HEK293T (cell line): ENCODE measurements around the gene FOCAD.

Experiments used
- CTCF ChIA-PET: fragments of 350-600 bp; formaldehyde crosslinking; extraction: SDS; loops from one replicate; lab custom pipeline; 2021; ENCODE audit warnings: antibody characterized with exemption, inconsistent platforms; lab: Yijun Ruan, JAX
- POLR2A ChIA-PET: fragments of 350-600 bp; formaldehyde crosslinking; extraction: SDS; loops from one replicate; lab custom pipeline; 2020; ENCODE audit warnings: antibody characterized with exemption, inconsistent platforms; lab: Yijun Ruan, JAX
- DNase-seq: peaks from one replicate; pipeline ENCODE4 v3.0.0; 2012; ENCODE audit warnings: mixed read lengths; ENCODE audit errors: extremely low spot score
- ARNT ChIP-seq: fragments of 450-650 bp; IDR thresholded peaks from 2 replicates; pipeline ENCODE4 v1.6.1; 2017; ENCODE audit warnings: mild to moderate bottlenecking
- BHLHE40 ChIP-seq: fragments of 450-650 bp; IDR thresholded peaks from 2 replicates; pipeline ENCODE4 v1.6.1; 2016; ENCODE audit warnings: mild to moderate bottlenecking, moderate library complexity, borderline replicate concordance
- CTBP1 ChIP-seq: fragments of 450-650 bp; IDR thresholded peaks from 2 replicates; pipeline ENCODE4 v1.6.1; 2016; ENCODE audit warnings: borderline replicate concordance
- ELF4 ChIP-seq: fragments of 450-650 bp; IDR thresholded peaks from 2 replicates; pipeline ENCODE4 v1.6.1; 2017; ENCODE audit warnings: antibody characterized with exemption
- FOXA1 ChIP-seq: fragments of 450-650 bp; IDR thresholded peaks from 2 replicates; pipeline ENCODE4 v1.6.1; 2016; ENCODE audit warnings: mild to moderate bottlenecking
- FOXK2 ChIP-seq: fragments of 450-650 bp; IDR thresholded peaks from 2 replicates; pipeline ENCODE4 v1.6.1; 2016; ENCODE audit warnings: mild to moderate bottlenecking
- FOXM1 ChIP-seq: fragments of 450-650 bp; IDR thresholded peaks from 2 replicates; pipeline ENCODE4 v1.6.1; 2017; ENCODE audit warnings: mild to moderate bottlenecking, borderline replicate concordance
- HDGF ChIP-seq: fragments of 450-650 bp; IDR thresholded peaks from 2 replicates; pipeline ENCODE4 v1.6.1; 2017; ENCODE audit warnings: antibody characterized with exemption, borderline replicate concordance
- L3MBTL2 ChIP-seq: fragments of 450-650 bp; conservative IDR thresholded peaks from 2 replicates; pipeline ENCODE4 v1.6.1; 2016; ENCODE audit warnings: mild to moderate bottlenecking
- LEF1 ChIP-seq: fragments of 450-650 bp; IDR thresholded peaks from 2 replicates; pipeline ENCODE4 v1.6.1; 2017; ENCODE audit warnings: mild to moderate bottlenecking, borderline replicate concordance
- NFRKB ChIP-seq: fragments of 450-650 bp; IDR thresholded peaks from 2 replicates; pipeline ENCODE4 v1.6.1; 2016; ENCODE audit warnings: mild to moderate bottlenecking, moderate library complexity
- PKNOX1 ChIP-seq: fragments of 450-650 bp; IDR thresholded peaks from 2 replicates; pipeline ENCODE4 v1.6.1; 2016
- SP1 ChIP-seq: fragments of 450-650 bp; IDR thresholded peaks from 2 replicates; pipeline ENCODE4 v1.6.1; 2017
- SUZ12 ChIP-seq: fragments of 450-650 bp; IDR thresholded peaks from 2 replicates; pipeline ENCODE4 v1.6.1; 2016; ENCODE audit warnings: mild to moderate bottlenecking
- TARDBP ChIP-seq: fragments of 450-650 bp; IDR thresholded peaks from 2 replicates; pipeline ENCODE4 v1.6.1; 2016
- ZNF384 ChIP-seq: fragments of 450-650 bp; IDR thresholded peaks from 2 replicates; pipeline ENCODE4 v1.6.1; 2016

The FOCAD gene

GRCh38 chr9:20854444-20854843, 170.4 kb downstream of the FOCAD start:
- TF ChIP-seq CTBP1 (no peak), PKNOX1 (0 out of 2 replicates have a peak, but pooled peaks have one; percentile 3)
- ChIA-PET CTCF (no interaction called here), POLR2A (no interaction called here)
- no peak for DNase-seq

DNA sequence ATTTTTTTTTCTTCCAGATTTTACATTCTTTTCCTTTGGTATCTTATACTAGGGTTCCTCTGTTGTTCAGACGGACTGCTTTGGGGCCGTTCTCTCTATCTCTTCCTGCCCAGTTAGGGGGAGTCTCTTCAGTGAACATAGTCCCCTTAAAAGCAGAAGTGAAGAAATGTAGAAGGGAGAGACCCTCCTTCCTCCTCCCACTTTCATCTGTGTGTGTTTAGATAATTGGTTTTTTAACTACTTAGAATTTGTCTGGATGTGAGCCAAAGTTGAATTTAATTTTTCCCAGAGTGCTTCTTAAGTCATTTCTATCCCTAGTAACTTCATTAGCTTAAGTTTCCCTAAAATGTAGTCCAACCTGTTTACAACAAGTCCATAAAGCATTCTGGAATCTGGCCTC, 179.9 kb downstream of the FOCAD start:
- POLR2A ChIA-PET, result no interaction called here
- TF ChIP-seq ELF4 (no peak), SP1 (no peak), SUZ12 (no peak), FOXK2 (no peak), ZNF384 (no peak), HDGF (no peak), FOXA1 (no peak), NFRKB (no peak), TARDBP (no peak), CTBP1 (no peak), BHLHE40 (no peak), ARNT (no peak), LEF1 (no peak), PKNOX1 (no peak), L3MBTL2 (no peak), FOXM1 (no peak)
- CTCF ChIA-PET, result no interaction called here
- DNase-seq, result no peak

- TF ChIP-seq PKNOX1, result no peak
- no peak for TF ChIP-seq NFRKB
- no peak for TF ChIP-seq LEF1
- no peak for TF ChIP-seq ELF4
- no peak for TF ChIP-seq CTBP1
- TF ChIP-seq ZNF384, result no peak
- TF ChIP-seq HDGF, result no peak
- no peak for TF ChIP-seq TARDBP
- no peak for TF ChIP-seq SP1
- no peak for TF ChIP-seq ARNT
- no peak for TF ChIP-seq SUZ12
- TF ChIP-seq FOXM1, result no peak
- no peak for TF ChIP-seq BHLHE40
- TF ChIP-seq L3MBTL2, result no peak
- TF ChIP-seq FOXK2, result no peak
- TF ChIP-seq FOXA1, result no peak
- DNase-seq, result no peak
- POLR2A ChIA-PET, result no interaction called here
- CTCF ChIA-PET, result no interaction called here
Observed at GRCh38 chr9:20865347-20865746, 181.3 kb downstream of the FOCAD start.

DNA sequence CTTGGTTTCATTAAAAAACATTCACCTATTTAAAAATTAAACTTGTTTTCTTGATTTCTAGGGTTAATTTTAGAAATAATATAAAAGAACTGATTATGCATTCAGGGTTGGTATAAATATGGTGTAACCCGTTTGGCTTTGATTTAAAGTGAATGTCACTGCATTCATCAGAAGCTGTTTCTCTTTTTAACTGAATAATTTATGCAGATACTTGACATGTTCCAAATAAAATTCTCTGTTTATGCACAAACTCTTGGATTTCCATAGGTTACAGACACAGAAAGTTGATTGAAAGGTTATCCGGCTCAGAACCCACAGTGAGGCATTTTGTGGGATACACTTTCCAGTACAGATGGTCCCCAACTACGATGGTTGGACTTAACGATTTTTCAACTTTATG, 186.1 kb downstream of the FOCAD start:
- no peak for TF ChIP-seq CTBP1
- no peak for TF ChIP-seq FOXM1
- TF ChIP-seq TARDBP, result no peak
- no peak for TF ChIP-seq L3MBTL2
- no peak for TF ChIP-seq NFRKB
- TF ChIP-seq SP1, result no peak
- no peak for TF ChIP-seq SUZ12
- no peak for TF ChIP-seq LEF1
- no peak for TF ChIP-seq FOXK2
- no peak for TF ChIP-seq ARNT
- no peak for TF ChIP-seq HDGF
- TF ChIP-seq BHLHE40, result no peak
- no peak for TF ChIP-seq ELF4
- no peak for TF ChIP-seq ZNF384
- no peak for TF ChIP-seq FOXA1
- TF ChIP-seq PKNOX1, result no peak
- POLR2A ChIA-PET, result no interaction called here
- CTCF ChIA-PET, result no interaction called here
- no peak for DNase-seq

GRCh38 chr9:20872340-20872977, 188.4 kb downstream of the FOCAD start:
- CTCF ChIA-PET, result no interaction called here
- TF ChIP-seq NFRKB, result no peak
- TF ChIP-seq FOXA1, result no peak
- TF ChIP-seq HDGF, result no peak
- no peak for TF ChIP-seq ELF4
- TF ChIP-seq L3MBTL2, result no peak
- no peak for TF ChIP-seq SUZ12
- no peak for TF ChIP-seq SP1
- TF ChIP-seq LEF1, result no peak
- TF ChIP-seq FOXK2, result no peak
- no peak for TF ChIP-seq BHLHE40
- TF ChIP-seq TARDBP, result no peak
- TF ChIP-seq PKNOX1, result no peak
- TF ChIP-seq ARNT, result no peak
- no peak for TF ChIP-seq FOXM1
- no peak for TF ChIP-seq ZNF384
- no peak for TF ChIP-seq CTBP1
- no peak for DNase-seq
- POLR2A ChIA-PET, result no interaction called here
